HG02870 (cell line): Measurements from ENCODE around the gene SMARCD1.
"Not testable (repeated sequence)": the region's sequence is repeated elsewhere in the genome, so short reads cannot be mapped to it uniquely, and the experiment has no call there.

Experiments used
- ATAC-seq: cut with Tn5 transposase; IDR thresholded peaks from one replicate; pipeline ENCODE4 v1.9.1; 2021; ENCODE audit warnings: mild to moderate bottlenecking, moderate library complexity; ENCODE audit not compliant: unreplicated experiment

SMARCD1 gene

DNA sequence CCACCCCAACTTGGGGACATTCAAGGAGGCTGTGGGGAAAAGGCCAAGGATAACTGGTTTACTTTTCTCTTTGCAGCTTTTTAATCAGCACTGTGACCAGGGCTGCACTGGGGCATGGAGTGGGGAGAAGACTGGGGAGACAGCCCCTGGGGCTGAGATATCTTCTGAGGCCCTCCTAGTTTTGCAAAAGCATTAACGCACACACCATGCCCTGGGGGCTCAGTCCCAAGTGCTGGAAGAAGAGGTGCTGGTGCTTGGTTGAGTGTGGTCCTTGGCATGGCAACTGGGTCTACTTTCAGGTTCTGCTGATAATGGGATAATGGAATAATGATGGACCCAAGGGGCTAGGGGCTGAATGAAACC is 9.4 kb upstream of the SMARCD1 start:
- no peak for ATAC-seq

GRCh38 chr12:50077099-50077498 is 8.0 kb upstream of the SMARCD1 start:
- ATAC-seq: no peak

- no peak for ATAC-seq
Measured at GRCh38 chr12:50078281-50078680, 6.9 kb upstream of the SMARCD1 start.

DNA sequence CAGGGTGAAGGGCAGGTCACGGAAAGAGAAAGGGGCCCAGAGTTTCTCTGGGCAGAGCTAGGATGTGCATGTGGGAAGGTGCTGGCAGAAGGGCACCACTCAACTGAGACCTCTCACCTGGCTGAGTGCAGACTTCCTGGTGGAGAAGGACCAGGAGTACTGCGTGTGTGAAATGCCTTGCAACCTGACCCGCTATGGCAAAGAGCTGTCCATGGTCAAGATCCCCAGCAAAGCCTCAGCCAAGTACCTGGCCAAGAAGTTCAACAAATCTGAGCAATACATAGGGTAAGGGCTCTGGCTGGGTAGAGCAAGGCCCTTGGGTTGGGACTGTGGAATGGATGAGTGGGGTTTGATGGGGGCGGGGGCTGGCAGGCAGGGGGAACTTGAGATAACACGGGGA is 5.4 kb upstream of the SMARCD1 start:
- ATAC-seq: no peak

GRCh38 chr12:50081096-50081808 is 3.9 kb upstream of the SMARCD1 start:
- no peak for ATAC-seq

GRCh38 chr12:50082644-50083043 is 2.5 kb upstream of the SMARCD1 start:
- ATAC-seq: no peak

- no peak for ATAC-seq
Measured at GRCh38 chr12:50083301-50083700, 1.8 kb upstream of the SMARCD1 start.

DNA sequence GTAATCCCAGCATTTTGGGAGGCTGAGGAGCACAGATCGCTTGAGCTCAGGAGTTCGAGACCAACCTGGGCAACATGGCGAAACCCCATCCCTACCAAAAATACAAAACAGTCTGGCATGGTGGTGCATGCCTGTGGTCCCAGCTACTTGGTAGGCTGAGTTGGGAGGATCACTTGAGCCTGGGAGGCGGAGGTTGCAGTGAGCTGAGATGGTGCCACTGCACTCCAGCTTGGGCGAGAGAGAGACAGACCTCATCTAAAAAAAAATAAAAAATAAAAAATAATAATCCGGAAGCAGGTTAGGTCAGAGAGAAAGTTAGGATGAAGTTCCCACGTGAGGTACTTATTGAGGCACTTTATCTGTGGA is 750 bp upstream of the SMARCD1 start:
- ATAC-seq: not testable (repeated sequence)

DNA sequence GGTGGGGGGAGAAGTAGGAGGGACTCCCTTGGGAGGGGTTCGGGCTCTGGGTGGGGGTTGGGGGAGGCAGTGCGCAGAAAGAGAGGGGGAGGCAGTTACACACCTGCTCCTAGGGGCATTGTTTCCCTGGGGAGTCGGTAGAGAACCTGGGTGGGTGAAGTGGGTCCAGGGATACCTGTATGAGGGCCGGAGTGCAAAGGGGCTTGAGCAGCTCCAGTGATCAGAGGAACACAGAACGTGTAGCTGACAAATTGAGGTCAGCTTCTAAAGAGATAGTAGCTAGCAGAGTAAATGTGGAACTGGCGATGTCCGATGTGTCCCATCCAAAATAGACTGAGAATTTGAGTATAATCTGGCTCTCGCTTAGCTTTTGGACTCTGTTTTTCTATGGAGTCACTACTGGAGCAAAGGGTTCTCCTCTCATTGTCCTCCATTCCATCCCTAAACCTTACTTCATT is 502 bp downstream of the SMARCD1 start:
- ATAC-seq: no peak

GRCh38 chr12:50086148-50086547 is 1.0 kb downstream of the SMARCD1 start:
- ATAC-seq: no peak

- no peak for ATAC-seq
Measured at GRCh38 chr12:50087151-50087550, 2.0 kb downstream of the SMARCD1 start.

DNA sequence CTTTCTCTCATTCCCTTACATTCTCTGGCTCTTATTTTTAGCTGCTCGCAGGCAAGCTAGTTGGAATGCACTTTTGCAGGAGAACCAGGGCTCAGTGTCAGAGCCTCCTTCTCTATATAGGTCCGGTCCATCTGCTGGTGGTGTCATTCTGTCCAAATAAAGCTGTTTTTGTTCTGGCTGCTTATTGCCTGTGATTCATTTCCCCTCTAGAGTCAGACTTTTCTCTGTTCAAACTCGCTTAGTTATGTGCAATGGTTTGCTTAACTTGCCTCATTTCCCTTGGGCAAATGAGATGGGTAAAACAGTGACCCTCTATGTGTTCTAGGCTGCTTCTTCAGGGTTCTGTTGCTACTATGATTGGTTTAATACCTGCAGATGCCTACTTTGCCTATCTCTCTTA is 2.9 kb downstream of the SMARCD1 start:
- ATAC-seq: no peak

- no peak for ATAC-seq
Measured at GRCh38 chr12:50088577-50089335, 3.6 kb downstream of the SMARCD1 start.

- ATAC-seq: no peak
Measured at GRCh38 chr12:50089730-50090129, 4.6 kb downstream of the SMARCD1 start.

DNA sequence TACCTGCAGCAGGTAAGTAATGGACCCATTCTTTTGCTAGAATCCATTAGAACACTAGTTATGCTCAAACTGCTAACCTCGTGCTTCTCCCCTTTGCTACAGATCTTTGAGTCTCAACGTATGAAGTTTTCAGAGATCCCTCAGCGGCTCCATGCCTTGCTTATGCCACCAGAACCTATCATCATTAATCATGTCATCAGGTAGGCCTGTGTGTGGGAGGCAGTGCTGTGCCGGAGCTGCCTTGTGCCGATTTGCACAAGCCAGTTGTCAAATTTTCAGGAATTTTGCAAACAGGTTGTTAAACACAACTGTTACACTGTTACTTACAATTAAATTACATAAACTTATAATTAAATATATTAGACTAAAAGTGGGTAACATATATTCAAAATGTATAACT is 5.2 kb downstream of the SMARCD1 start:
- no peak for ATAC-seq

- no peak for ATAC-seq
Measured at GRCh38 chr12:50097952-50098351, 12.8 kb downstream of the SMARCD1 start.

GRCh38 chr12:50099302-50100008 is 14.3 kb downstream of the SMARCD1 start:
- no peak for ATAC-seq

GRCh38 chr12:50100561-50100960 is 15.4 kb downstream of the SMARCD1 start:
- no peak for ATAC-seq

DNA sequence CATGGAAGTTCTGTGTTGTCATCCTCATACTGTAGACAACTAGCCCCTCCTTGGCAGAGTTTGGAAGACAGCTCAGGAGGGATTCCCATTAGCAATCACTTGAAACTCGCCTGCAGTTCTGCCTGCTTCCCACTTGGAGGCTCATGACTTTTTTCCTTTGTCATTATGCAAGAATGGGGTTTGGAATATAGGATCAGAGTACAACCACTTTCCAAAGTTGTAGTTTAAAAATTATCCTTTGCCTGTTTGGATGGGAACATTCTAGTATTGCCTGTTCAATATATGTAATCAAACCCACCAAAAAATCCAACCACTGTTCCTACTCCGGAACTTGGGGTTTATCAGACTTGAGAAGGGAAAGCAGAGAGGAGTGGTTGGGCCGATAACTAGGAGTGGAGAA is 16.5 kb downstream of the SMARCD1 start:
- ATAC-seq: no peak

DNA sequence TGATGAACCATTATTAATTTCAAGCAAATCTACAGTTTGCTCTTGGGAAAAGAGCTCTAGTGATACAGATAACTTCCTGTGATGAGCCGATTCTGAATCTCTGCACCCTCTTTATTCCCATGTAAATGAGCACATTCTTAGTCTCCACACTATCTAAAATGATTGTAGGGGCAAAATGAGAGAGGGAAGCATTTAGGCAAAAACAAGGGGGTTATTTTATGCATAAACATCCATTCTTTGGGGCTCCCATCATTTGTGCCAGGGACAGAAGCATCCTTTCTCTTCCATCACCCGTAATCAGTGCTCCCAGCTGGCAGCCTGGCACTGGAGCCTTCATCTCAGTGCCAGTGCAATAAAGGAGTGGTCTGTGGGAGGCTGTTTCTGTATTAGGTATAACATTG is 17.0 kb downstream of the SMARCD1 start:
- no peak for ATAC-seq

GRCh38 chr12:50102646-50103309 is 17.6 kb downstream of the SMARCD1 start:
- ATAC-seq: no peak
